ENCODE results near the gene BCR.

Gene BCR

DNA sequence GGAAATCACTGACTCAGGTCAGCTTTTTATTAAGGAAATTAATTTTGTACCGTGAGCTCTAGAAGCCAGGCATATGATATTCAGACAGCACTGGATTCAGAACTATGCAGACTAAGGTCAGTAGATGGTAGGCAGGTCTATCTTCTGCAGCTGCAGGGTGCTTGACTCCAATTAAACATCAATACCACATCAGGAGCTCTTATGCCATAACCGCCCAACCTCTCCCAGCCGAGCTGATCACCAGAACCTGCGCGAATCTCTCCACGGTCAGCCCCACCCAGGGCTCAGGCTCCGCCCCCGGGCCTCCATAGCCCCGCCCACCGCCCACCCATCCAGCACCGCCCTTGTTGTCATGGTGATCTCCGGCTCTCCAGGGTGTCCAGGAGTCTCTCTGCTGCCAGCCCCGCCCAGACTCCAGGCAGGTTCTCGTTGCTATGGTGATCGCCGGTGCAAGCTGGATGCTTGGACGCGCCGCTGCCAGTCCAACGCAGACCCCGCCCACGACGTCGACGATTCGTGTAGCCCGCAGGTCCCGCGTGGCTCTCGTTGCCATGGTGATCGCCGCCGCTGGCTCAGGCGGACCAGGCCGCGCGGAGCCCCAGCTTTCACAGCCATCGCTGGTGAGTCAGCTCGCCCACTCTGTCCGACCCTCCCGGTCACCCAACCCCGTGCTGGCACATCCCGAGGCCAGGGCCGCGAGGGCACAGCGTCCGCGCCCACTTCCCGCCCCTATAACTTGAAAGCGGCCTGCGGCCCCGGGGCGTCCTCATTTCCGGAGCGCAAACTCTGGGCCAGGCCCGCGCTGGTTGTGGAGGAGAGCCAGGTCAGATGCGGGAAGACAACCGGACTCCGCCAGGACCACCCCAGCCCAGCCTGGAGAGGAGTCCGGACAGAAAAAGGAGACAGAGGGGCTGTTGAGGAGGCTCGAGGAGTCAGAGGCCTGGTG is 35.1 kb upstream of the BCR start, which contains the start of gene RAB36:
RAB36 (plus strand) TSS at position 546 of the 946 bp plus-strand sequence. CDS start 1,140 bp downstream, outside the sequence.
- DNase-seq (ENCODE audit: low read depth), result peak; percentile 98
- H3K4me3 ChIP-seq (ENCODE audit: low read depth, low read length), result peak within 1 kb of the TSS; percentile 60
- TF ChIP-seq, protein P1, sequence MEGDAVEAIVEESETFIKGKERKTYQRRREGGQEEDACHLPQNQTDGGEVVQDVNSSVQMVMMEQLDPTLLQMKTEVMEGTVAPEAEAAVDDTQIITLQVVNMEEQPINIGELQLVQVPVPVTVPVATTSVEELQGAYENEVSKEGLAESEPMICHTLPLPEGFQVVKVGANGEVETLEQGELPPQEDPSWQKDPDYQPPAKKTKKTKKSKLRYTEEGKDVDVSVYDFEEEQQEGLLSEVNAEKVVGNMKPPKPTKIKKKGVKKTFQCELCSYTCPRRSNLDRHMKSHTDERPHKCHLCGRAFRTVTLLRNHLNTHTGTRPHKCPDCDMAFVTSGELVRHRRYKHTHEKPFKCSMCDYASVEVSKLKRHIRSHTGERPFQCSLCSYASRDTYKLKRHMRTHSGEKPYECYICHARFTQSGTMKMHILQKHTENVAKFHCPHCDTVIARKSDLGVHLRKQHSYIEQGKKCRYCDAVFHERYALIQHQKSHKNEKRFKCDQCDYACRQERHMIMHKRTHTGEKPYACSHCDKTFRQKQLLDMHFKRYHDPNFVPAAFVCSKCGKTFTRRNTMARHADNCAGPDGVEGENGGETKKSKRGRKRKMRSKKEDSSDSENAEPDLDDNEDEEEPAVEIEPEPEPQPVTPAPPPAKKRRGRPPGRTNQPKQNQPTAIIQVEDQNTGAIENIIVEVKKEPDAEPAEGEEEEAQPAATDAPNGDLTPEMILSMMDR (IDR thresholded peaks at IDR 0.05; ENCODE audit: control insufficient read depth, extremely low read depth, insufficient read depth), result no peak

DNA sequence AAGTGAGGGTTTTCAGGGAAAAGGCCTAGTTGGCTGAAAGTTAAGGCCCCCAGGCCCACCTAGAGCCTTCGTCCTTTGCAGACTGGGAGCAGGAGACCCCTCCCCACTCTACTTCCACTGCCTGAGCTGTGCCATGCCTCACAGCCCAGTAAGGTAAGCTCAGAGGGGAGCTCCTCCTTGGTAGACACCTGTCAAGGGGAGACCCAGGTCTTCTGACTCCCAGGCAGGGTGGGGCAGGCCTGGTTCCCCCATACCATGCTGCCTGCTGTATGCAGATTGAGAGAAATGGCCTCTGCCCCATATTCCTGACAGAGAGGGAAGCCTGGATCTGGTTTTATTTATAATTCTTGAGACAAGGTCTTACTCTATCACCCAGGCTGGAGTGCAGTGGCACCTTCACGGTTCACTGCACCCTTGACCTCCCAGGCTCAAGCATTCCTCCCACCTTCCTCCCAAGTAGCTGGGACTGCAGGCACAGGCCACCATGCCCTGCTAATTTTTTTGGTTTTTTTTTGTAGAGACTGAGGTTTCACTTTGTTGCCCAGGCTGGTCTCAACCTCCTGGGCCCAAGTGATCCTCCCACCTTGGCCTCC is 34.3 kb upstream of the BCR start:
- H3K4me3 ChIP-seq (ENCODE audit: low read depth, low read length), result peak overlapping the region; percentile 60
- no peak for DNase-seq (ENCODE audit: low read depth)
- TF ChIP-seq, protein P1 (IDR thresholded peaks at IDR 0.05; ENCODE audit: control insufficient read depth, extremely low read depth, insufficient read depth), result no peak

DNA sequence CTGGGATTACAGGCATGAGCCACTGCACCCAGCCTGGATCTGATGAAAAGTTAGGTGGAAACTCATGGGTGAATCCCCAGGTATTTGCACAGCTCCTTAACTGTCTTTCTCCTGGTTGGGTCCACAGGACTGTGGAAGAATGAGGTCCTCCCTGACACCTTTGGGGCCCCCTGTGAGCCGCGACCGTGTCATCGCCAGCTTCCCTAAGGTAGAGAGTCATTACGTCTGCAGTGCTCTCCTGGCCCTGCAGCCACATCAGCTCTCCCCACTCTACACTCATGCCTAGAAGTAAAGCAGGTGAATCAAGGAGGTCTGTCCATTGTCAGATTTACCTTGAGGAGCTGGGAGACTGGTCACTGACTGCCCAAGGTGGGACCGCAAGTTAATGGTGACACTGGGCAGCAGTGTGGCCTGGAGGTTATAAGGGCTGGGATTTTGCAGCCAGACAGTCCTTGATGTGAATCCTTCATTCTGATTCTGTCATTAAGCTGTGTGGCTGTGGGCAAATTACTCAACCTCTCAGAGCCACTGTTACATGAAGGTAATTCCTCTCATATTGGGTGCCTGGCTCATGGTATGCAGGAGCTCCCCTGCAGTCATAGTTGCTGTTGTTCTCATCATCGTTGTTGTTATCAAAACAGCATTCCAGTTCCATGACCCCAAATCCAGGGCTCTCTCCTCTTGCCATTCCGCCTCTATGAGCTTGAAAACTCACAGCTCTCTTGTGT is 33.7 kb upstream of the BCR start:
- TF ChIP-seq, protein P1 (IDR thresholded peaks at IDR 0.05; ENCODE audit: control insufficient read depth, extremely low read depth, insufficient read depth), result no peak
- H3K4me3 ChIP-seq (ENCODE audit: low read depth, low read length), result peak overlapping the region; percentile 8; the same call in 1 of the 2 replicates
- DNase-seq (ENCODE audit: low read depth), result no peak

DNA sequence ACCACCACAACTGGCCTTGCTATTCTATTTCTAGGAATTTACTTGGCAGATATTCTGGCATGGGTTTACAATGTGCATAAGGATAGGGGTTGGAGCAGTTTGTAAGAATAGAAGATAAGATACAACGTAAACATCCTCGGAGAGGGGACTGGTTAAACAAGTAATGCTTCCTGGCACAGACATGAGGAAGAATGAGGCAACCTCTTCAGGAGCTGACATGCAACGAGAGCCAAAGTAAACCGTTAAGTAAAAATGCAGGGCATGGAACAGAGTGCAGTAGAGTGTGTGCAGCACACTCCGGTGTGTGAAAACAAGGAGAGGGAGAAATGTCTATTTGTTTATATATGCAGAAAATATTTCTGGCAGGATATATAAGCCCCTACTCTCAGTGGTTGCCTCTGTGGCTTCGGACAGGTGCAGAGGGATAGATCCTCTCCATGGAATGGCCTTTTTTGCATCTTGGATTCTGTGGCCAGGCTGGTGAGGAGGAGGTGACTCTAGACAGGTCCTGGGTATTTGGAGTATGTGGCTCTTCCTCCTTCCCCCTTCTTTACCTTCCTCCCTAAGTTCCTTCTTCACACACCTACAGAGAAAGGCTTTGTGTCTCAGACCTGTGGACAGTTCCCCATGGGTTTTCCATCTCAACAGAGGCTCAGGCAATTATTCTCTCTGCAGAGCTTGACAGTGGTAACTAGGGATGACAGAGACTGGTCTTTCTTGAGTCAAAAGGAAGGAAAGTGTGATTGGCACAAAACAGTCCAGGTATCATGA is 32.5 kb upstream of the BCR start:
- peak; percentile 99 for DNase-seq (ENCODE audit: low read depth)
- H3K4me3 ChIP-seq (ENCODE audit: low read depth, low read length), result peak overlapping the region; percentile 31
- TF ChIP-seq, protein P1 (IDR thresholded peaks at IDR 0.05; ENCODE audit: control insufficient read depth, extremely low read depth, insufficient read depth), result no peak

DNA sequence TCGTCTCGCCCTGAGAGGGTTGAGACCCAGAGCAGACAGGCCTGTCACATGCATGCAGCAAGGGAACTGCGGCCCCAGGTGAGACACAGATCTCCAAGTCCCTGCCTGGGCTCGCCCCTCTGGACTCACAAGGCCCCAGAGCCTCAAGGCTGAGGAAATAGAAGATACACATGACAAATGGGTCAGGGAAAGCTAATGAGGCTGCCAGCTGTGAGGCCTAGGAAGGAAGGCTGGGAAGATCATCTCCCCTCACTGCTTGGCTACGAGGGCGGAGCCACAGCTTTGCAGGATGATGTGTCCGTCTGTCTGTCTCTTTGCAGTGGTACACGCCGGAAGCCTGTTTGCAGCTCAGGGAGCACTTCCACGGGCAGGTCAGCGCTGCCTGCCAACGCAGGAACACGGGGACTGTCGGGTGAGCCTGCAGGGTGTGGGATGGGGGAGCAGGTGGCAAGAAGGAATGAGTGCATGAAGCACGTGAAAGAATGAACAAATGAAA is 30.5 kb upstream of the BCR start:
- TF ChIP-seq, protein P1 (IDR thresholded peaks at IDR 0.05; ENCODE audit: control insufficient read depth, extremely low read depth, insufficient read depth), result no peak
- H3K4me3 ChIP-seq (ENCODE audit: low read depth, low read length), result no peak overlapping the region
- no peak for DNase-seq (ENCODE audit: low read depth)

DNA sequence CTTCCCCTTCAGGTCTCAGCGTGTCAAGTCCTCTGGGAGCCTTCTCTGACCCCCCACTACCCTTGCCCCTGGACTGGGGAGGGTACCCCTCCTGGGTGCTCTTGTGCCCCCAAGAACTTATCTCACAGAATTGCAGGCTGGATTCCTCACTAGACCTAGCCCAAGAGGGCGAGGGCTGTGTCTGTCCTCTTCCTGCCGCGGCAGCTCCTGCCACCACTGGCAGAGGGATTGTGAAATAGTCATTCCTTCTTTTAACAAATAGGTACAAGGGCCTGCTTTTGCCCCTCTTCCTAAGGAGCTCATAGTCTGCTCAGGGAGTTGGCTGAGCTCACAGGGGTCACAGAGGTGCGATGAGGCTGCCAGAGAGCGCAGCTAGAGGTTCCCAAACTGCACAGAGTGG is 29.5 kb upstream of the BCR start:
- TF ChIP-seq, protein P1 (IDR thresholded peaks at IDR 0.05; ENCODE audit: control insufficient read depth, extremely low read depth, insufficient read depth), result no peak

More for the DNA sequence above, 29.5 kb upstream of the BCR start:
- DNase-seq (ENCODE audit: low read depth), result no peak
- H3K4me3 ChIP-seq (ENCODE audit: low read depth, low read length), result no peak overlapping the region

Data from LNCaP clone FGC (cell line).